ENCODE results near the gene PSMB2. TPM values are rescaled to one million over a fixed set of nuclear protein-coding genes. Genes with fewer than 3 reads are reported as not detected.

PSMB2 gene
- total RNA-seq, 2 experiments from 2014 or later, result 82.4 to 86.6 TPM

DNA sequence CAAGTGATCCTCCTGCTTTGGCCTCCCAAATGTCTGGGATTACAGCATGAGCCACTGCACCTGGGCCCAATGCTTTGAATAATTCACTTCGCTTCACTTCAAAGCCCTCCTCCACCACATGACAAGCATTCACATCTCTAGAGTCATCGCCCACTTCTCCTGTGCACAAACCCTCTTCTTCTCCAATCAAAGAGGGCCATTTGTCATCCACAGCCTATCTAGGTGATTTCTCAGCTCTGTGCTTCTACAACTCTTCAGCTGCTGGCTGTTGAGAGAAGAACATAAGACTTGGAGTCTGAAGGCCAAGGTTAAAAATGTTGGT is 20.1 kb upstream of the PSMB2 start:
- DNase-seq, result no peak
- H3K4me3 Mint-ChIP-seq, result no peak overlapping the region
- ChIA-PET CTCF (no interaction called here), POLR2A (no interaction called here)
- no peaks in the 10 kb centered on the region for H3K4me1 Mint-ChIP-seq (ENCODE audit: low read depth)
- no peaks in the 10 kb centered on the region for H3K36me3 Mint-ChIP-seq (ENCODE audit: low read depth)
- ATAC-seq, result no peak
- H3K27me3 Mint-ChIP-seq (ENCODE audit: low read depth), result peaks cover 9% of the 10 kb centered on the region
- H3K27ac Mint-ChIP-seq, result no peak overlapping the region
- H3K9me3 Mint-ChIP-seq (ENCODE audit: insufficient read depth), result no peaks in the 10 kb centered on the region

DNA sequence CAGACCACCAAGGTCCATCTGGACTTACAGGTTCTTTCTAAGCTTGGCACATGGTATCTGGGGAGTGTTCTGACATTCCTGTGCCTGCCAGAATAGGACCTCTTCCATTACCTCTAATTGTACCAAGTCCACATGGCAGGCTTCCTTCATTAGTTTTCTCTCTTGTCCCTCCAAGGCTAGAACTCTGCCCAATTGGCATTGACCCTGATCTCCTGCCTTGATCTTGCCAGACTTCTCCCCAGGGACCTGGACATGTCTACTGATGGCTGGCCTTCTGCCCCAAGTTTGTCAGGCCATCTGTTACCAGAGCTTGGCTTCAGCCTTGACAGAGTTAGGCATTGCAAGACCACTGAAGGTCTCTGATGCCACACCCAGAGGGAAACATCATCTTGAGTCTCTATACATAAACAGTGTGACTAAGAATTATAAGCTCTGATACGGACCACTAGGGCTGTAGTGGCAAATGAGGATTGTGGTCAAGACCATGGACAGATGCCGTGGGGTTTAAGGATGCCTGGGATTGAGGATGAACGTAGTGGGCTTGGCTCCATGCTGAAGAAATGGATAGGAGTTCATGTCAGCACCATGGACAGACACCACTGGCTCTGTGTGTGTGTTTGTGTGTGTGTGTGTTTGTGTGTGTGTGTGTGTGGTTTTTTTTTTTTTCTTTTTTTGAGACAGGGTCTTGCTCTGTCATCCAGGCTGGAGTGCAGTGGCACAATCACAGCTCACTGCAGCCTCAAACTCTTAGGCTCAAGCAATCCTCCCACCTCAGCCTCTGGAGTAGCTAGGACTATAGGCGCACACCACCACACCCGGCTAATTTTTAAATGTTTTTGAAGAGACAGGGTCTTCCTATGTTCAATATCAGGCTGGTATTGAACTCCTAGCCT is 19.5 kb upstream of the PSMB2 start:
- no peaks in the 10 kb centered on the region for H3K36me3 Mint-ChIP-seq (ENCODE audit: low read depth)
- H3K9me3 Mint-ChIP-seq (ENCODE audit: insufficient read depth), result no peaks in the 10 kb centered on the region
- ChIA-PET POLR2A (no interaction called here), CTCF (no interaction called here)
- ATAC-seq (no peak), DNase-seq (no peak)
- H3K27ac Mint-ChIP-seq, result no peak overlapping the region
- no peak overlapping the region for H3K4me3 Mint-ChIP-seq
- H3K4me1 Mint-ChIP-seq (ENCODE audit: low read depth), result no peaks in the 10 kb centered on the region
- H3K27me3 Mint-ChIP-seq (ENCODE audit: low read depth), result peaks cover 4% of the 10 kb centered on the region

DNA sequence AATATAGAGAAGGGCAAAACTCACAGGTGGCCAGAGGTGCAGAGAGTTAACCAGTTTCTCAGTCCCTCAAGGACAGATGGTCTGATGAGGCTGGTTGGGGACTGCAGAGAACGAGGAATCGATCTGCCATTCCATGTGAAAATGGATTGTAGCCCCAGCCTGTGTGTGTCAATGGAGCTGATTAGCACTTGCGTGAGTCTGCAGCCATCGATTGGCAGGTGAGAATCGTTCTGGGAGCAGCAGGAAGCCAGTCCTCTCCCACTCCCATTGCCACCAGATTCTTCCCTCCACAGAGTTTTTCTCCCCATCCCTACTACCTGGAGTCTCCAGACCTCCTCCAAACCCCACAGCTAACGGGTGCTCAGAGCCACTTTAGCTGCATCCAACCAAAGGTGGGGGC is 18.3 kb upstream of the PSMB2 start:
- DNase-seq, result no peak
- ChIA-PET CTCF (no interaction called here), POLR2A (no interaction called here)
- no peak overlapping the region for H3K4me3 Mint-ChIP-seq
- peaks cover 3% of the 10 kb centered on the region for H3K27me3 Mint-ChIP-seq (ENCODE audit: low read depth)
- H3K9me3 Mint-ChIP-seq (ENCODE audit: insufficient read depth), result no peaks in the 10 kb centered on the region
- no peak overlapping the region for H3K27ac Mint-ChIP-seq
- no peaks in the 10 kb centered on the region for H3K36me3 Mint-ChIP-seq (ENCODE audit: low read depth)
- H3K4me1 Mint-ChIP-seq (ENCODE audit: low read depth), result no peaks in the 10 kb centered on the region
- ATAC-seq, result no peak

GRCh38 chr1:35657851-35658250 is 16.5 kb upstream of the PSMB2 start:
- H3K36me3 Mint-ChIP-seq (ENCODE audit: low read depth), result no peaks in the 10 kb centered on the region
- H3K27ac Mint-ChIP-seq, result no peak overlapping the region
- peaks cover 6% of the 10 kb centered on the region for H3K27me3 Mint-ChIP-seq (ENCODE audit: low read depth)
- POLR2A ChIA-PET, result no interaction called here
- H3K4me3 Mint-ChIP-seq, result no peak overlapping the region
- ATAC-seq (no peak), DNase-seq (no peak)
- CTCF ChIA-PET, result no interaction called here
- H3K4me1 Mint-ChIP-seq (ENCODE audit: low read depth), result no peaks in the 10 kb centered on the region
- H3K9me3 Mint-ChIP-seq (ENCODE audit: insufficient read depth), result no peaks in the 10 kb centered on the region

DNA sequence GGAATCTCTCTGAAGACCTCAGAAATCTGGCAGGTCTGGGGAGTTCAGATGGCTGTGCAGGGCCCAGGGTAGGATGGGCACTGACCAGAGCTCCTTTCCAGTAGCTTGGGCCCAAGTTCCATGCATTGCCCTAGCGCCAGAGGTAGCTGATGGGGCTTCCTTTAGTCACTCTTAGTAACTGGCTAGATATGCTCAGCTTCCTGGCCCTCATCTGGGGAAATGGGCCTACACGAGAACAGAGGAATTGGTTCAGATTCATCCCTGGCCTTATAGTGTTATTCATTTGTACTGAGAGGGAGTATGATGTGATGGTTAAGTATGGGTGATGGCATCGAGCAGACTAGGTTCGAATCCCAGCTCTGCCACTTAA is 15.5 kb upstream of the PSMB2 start:
- ATAC-seq (no peak), DNase-seq (no peak)
- H3K27ac Mint-ChIP-seq, result no peak overlapping the region
- H3K36me3 Mint-ChIP-seq (ENCODE audit: low read depth), result no peaks in the 10 kb centered on the region
- ChIA-PET POLR2A (no interaction called here), CTCF (interaction anchor here (1.6 kb wide), 1 partner anchor 59 kb away, joined by 4 read pairs; no protein-coding TSS in a partner anchor)
- peaks cover 12% of the 10 kb centered on the region for H3K27me3 Mint-ChIP-seq (ENCODE audit: low read depth)
- H3K4me3 Mint-ChIP-seq, result no peak overlapping the region
- H3K9me3 Mint-ChIP-seq (ENCODE audit: insufficient read depth), result no peaks in the 10 kb centered on the region
- no peaks in the 10 kb centered on the region for H3K4me1 Mint-ChIP-seq (ENCODE audit: low read depth)

DNA sequence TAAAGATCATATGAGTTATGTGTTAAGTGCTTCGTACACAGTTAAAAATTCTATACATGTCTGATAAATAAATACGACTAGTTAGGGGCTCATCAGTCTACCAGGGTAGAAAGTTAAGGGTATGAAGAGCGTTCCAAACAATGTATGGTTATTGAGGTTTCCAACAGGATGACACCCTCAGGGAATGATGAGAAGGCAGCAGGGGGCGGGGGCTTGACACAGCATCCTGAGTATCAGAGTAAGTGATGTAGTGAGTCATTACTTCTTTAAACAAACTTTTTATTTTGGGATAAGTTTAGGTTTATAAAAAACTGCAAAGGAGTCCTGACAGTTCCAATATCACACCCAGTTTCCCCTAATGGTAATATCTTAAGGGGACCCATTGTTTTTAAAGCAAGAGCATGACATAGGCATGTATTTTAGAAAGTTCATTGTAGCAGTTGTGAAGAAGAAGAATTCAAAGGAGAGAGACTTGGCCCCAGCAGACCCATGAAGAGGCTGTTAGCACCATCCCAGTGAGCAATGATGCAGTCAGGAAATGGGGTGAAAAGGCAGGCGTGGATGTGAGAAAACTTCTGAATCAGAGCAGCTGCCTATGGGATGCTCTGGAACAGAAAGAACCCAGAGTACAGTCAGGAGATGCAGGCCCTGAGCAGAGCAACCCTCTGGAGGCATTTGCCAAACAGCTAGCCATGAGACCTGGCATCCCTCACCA is 15.0 kb upstream of the PSMB2 start:
- CTCF ChIA-PET, result interaction anchor here (1.6 kb wide), 1 partner anchor 60 kb away, joined by 4 read pairs; no protein-coding TSS in a partner anchor
- ATAC-seq, result no peak

DNA sequence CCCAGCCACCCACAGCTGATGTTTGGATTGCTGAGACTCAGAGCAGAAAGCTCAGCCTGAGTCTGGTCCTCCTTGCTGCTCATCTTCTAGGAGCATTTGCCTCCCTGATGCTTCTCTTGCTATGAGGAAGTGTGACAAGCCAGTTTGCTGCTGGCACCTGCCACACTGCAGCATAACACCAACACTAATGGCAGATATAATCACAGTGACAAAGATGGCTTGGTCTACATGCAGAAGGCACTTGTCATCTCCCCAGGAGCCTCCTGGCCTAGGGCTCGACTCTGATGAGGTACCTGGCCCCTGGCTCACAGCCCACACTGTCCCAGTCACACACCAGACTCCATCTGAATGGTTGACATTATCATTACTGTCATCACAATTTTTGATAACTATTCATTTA is 13.9 kb upstream of the PSMB2 start:
- Mint-ChIP-seq H3K27me3 (ENCODE audit: low read depth) (peaks cover 22% of the 10 kb centered on the region), H3K36me3 (ENCODE audit: low read depth) (no peaks in the 10 kb centered on the region), H3K9me3 (ENCODE audit: insufficient read depth) (no peaks in the 10 kb centered on the region), H3K4me3 (no peak overlapping the region), H3K4me1 (ENCODE audit: low read depth) (no peaks in the 10 kb centered on the region), H3K27ac (no peak overlapping the region)
- ChIA-PET POLR2A (no interaction called here), CTCF (interaction anchor here (0.6 kb wide), 1 partner anchor 62 kb away, joined by 3 read pairs; no protein-coding TSS in a partner anchor)
- no peak for DNase-seq
- ATAC-seq, result no peak

More for the DNA sequence above, 15.0 kb upstream of the PSMB2 start:
- no peak for DNase-seq
- Mint-ChIP-seq H3K4me3 (no peak overlapping the region), H3K9me3 (ENCODE audit: insufficient read depth) (no peaks in the 10 kb centered on the region), H3K36me3 (ENCODE audit: low read depth) (no peaks in the 10 kb centered on the region), H3K4me1 (ENCODE audit: low read depth) (no peaks in the 10 kb centered on the region), H3K27ac (no peak overlapping the region), H3K27me3 (ENCODE audit: low read depth) (peaks cover 14% of the 10 kb centered on the region)
- POLR2A ChIA-PET, result no interaction called here

DNA sequence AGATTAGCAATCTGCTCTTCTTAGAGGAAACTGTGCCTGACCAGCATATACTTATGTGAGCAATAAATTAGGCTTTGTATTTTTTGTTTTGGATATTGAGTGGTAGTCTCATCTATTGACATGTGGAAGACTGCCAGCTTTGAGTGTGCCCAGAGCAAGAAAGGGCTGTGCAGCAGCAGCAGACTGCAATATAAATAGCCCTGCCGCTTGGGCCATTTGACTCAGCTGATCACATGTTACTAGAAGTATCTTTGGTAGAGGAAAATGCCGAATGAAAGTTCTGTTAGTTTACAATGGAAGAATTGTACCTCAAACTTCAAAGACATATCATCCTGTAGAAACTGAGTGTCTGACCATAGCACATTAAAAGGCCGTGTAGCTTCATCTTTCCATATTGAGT is 9.1 kb upstream of the PSMB2 start:
- DNase-seq (no peak), ATAC-seq (no peak)
- POLR2A ChIA-PET, result no interaction called here
- Mint-ChIP-seq H3K9me3 (ENCODE audit: insufficient read depth) (no peaks in the 10 kb centered on the region), H3K27me3 (ENCODE audit: low read depth) (peaks cover 46% of the 10 kb centered on the region), H3K27ac (no peak overlapping the region), H3K4me1 (ENCODE audit: low read depth) (no peaks in the 10 kb centered on the region), H3K4me3 (no peak overlapping the region), H3K36me3 (ENCODE audit: low read depth) (no peaks in the 10 kb centered on the region)
- CTCF ChIA-PET, result no interaction called here

DNA sequence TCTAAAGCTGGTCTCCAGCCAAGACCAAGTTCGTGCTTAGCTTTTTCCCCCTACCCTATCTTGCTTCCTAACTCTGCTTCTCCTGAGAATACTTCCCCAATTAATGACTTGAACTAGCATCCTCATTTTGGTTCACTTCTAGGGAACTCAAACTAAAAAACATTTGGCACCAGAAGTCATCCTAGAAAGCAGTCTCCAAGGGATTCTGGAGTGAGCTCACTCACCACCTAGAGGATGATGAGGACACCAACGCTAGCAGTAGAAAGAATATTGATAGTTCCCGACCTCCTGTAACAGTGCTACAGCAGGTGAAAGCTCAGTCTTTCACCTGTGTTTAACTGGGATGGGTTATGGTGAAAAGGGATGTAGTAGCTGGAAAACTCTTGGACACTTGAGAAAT is 4.7 kb upstream of the PSMB2 start:
- Mint-ChIP-seq H3K27me3 (ENCODE audit: low read depth) (peaks cover 48% of the 10 kb centered on the region), H3K4me3 (no peak overlapping the region), H3K4me1 (ENCODE audit: low read depth) (peaks cover 6% of the 10 kb centered on the region), H3K27ac (no peak overlapping the region), H3K9me3 (ENCODE audit: insufficient read depth) (no peaks in the 10 kb centered on the region), H3K36me3 (ENCODE audit: low read depth) (peaks cover 3% of the 10 kb centered on the region)
- ATAC-seq, result no peak
- POLR2A ChIA-PET, result no interaction called here
- CTCF ChIA-PET, result interaction anchor here (0.8 to 3.3 kb wide), 6 partner anchors 9 to 126 kb away, joined by 3 to 16 read pairs (median 4); partner anchors contain the start of gene CLSPN
- no peak for DNase-seq

GRCh38 chr1:35644204-35644603 is 2.9 kb upstream of the PSMB2 start:
- no peak for DNase-seq
- POLR2A ChIA-PET, result interaction anchor here (0.8 kb wide), 1 partner anchor 9 kb away, joined by 3 read pairs; no protein-coding TSS in a partner anchor
- peaks cover 34% of the 10 kb centered on the region for H3K27me3 Mint-ChIP-seq (ENCODE audit: low read depth)
- H3K4me3 Mint-ChIP-seq, result no peak overlapping the region
- no peak overlapping the region for H3K27ac Mint-ChIP-seq
- H3K9me3 Mint-ChIP-seq (ENCODE audit: insufficient read depth), result no peaks in the 10 kb centered on the region
- peaks cover 6% of the 10 kb centered on the region for H3K36me3 Mint-ChIP-seq (ENCODE audit: low read depth)
- CTCF ChIA-PET, result interaction anchor here (3.3 kb wide), 1 partner anchor 71 kb away, joined by 16 read pairs; no protein-coding TSS in a partner anchor
- ATAC-seq, result no peak
- H3K4me1 Mint-ChIP-seq (ENCODE audit: low read depth), result peaks cover 16% of the 10 kb centered on the region

DNA sequence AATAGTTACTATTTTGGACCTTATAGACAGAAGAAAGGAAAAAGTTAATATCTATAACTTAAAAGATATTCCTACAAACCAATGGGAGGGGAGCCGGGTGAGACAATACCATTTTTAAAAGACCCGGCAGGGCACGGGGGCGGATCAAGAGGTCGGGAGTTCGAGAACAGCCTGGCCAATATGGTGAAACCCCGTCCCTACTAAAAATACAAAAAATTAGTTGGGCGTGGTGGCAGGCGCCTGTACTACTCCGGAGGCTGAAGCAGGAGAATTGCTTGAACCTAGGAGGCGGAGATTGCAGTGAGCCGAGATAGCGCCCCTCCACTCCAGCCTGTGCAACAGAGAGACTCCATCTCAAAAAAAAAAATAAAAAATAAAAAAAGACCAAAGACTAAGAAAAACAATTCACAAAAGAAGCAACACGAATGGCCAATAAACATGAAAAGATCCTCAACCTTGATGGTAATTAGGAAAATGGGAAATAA is 1.2 kb upstream of the PSMB2 start:
- peak overlapping the region; percentile 99 for H3K4me3 Mint-ChIP-seq
- ChIA-PET CTCF (no interaction called here), POLR2A (no interaction called here)
- ATAC-seq, result no peak
- peaks cover 31% of the 10 kb centered on the region for H3K27me3 Mint-ChIP-seq (ENCODE audit: low read depth)
- peak overlapping the region; percentile 99 for H3K27ac Mint-ChIP-seq
- H3K9me3 Mint-ChIP-seq (ENCODE audit: insufficient read depth), result no peaks in the 10 kb centered on the region
- peaks cover 28% of the 10 kb centered on the region for H3K4me1 Mint-ChIP-seq (ENCODE audit: low read depth)
- peaks cover 12% of the 10 kb centered on the region for H3K36me3 Mint-ChIP-seq (ENCODE audit: low read depth)
- peak; percentile 25 for DNase-seq
